GM19395 (cell line): ENCODE data around the gene NCL.

ENCODE experiments used
- ATAC-seq: cut with Tn5 transposase; IDR thresholded peaks from one replicate; pipeline ENCODE4 v1.9.1; 2021; ENCODE audit warnings: mild to moderate bottlenecking, moderate library complexity; ENCODE audit not compliant: unreplicated experiment

NCL gene, protein sequence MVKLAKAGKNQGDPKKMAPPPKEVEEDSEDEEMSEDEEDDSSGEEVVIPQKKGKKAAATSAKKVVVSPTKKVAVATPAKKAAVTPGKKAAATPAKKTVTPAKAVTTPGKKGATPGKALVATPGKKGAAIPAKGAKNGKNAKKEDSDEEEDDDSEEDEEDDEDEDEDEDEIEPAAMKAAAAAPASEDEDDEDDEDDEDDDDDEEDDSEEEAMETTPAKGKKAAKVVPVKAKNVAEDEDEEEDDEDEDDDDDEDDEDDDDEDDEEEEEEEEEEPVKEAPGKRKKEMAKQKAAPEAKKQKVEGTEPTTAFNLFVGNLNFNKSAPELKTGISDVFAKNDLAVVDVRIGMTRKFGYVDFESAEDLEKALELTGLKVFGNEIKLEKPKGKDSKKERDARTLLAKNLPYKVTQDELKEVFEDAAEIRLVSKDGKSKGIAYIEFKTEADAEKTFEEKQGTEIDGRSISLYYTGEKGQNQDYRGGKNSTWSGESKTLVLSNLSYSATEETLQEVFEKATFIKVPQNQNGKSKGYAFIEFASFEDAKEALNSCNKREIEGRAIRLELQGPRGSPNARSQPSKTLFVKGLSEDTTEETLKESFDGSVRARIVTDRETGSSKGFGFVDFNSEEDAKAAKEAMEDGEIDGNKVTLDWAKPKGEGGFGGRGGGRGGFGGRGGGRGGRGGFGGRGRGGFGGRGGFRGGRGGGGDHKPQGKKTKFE

GRCh38 chr2:231463698-231464575 lies at the start of gene NCL:
TSS of gene NCL (minus strand) at chr2:231464484. CDS start at chr2:231464353, 131 bp downstream.
- peak; percentile 90 for ATAC-seq

DNA sequence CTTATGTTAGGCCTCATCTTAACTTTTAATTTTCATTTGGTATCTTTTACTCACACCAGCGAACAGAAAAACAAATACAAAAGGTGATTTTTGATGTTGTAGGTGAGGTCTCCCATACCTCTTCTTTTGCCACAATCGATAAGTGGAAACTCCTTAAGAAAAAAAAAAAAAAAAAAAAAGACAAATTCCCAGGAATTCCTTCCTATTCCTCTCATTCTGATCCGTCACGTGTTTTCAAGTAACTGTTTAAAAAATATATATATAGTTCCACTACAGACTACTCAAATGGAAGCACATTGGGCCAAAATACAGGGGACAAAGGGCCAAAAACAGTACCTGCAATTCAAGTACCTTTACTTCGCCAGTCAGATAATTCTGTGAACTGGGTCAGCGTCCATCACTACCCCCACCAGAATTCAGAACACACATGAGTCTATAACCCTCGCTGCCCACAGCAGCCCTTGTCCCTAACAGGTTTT lies 49.5 kb upstream of the NCL start:
- ATAC-seq, result no peak

- ATAC-seq, result no peak
Observed at GRCh38 chr2:231512222-231512621, 47.9 kb upstream of the NCL start.

DNA sequence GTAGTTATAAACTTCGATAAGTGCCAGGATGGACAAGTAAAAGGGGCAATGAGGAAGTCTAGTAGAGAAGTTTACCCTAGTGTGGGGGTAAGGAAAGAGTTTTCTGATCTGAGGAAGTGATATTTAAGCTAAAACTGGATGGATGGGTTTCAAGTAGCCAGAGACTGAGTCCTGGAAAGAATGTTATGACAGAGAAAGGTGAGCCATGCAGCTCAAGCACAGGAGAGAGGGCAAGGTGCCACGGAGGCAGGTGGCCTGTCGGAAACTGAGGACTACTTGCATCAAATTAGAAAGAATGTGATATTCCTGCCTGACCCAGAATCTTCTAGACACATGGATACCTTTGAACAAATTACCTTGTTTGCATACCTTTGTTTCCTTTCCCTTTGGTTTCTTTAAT lies 39.5 kb upstream of the NCL start:
- ATAC-seq, result no peak

DNA sequence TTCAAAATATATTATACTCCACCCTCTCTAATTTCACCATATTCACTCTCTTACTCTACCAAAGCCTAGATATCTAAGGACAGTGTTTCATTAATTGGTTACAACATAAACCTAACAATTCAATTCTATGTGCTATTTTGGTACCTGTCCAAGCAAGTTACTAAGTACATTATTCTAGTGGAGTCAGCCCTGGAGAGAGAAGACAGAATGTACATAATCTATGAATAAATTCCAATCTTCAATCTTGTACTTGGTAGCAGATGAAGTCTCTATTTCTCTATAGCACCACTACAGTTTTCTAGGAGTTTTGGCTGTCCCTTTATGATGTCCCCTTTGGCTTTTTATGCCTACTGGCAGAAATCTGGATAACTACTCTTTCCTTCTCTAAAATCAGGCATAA lies 38.3 kb upstream of the NCL start:
- ATAC-seq, result no peak

DNA sequence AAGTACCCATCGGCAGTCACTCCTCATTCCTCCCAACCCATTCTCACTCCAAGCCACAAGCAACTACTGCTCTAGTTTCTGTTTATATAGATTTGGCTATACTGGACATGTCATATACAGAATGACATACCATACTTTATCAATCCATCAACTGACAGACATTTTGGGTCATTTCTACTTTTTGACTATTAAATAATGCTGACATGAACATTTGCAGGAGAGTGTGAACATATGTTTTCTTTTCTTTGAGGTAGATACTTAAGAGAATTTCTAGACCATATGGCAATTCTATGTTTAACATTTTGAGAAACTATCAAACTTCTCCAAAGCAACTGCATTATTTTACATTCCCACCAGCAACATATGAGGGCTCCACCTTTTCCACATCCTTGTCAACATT lies 33.4 kb upstream of the NCL start:
- ATAC-seq, result no peak

- no peak for ATAC-seq
Observed at GRCh38 chr2:231494669-231495068, 30.4 kb upstream of the NCL start.

GRCh38 chr2:231490801-231491200 lies 26.5 kb upstream of the NCL start:
- no peak for ATAC-seq

DNA sequence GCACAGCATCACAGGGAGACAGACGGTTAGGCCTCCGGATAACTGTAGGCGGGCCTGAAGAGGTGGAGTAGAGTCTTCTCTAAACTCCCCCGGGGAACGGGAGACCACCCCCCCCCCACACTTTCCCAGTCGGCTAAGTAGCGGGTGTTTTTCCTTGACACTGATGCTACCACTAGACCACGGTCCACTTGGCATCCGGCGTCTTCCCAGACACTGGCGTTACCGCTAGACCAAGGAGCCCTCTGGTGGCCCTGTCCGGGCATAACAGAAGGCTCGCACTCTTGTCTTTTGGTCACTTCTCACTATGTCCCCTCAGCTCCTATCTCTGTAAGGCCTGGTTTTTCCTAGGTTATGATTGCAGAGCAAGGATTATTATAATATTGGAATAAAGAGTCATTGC lies 25.7 kb upstream of the NCL start:
- ATAC-seq, result no peak

GRCh38 chr2:231488331-231488730 lies 24.0 kb upstream of the NCL start:
- no peak for ATAC-seq

- ATAC-seq, result no peak
Observed at GRCh38 chr2:231486851-231487596, 22.7 kb upstream of the NCL start.

- ATAC-seq, result no peak
Observed at GRCh38 chr2:231483398-231484329, 19.4 kb upstream of the NCL start.

DNA sequence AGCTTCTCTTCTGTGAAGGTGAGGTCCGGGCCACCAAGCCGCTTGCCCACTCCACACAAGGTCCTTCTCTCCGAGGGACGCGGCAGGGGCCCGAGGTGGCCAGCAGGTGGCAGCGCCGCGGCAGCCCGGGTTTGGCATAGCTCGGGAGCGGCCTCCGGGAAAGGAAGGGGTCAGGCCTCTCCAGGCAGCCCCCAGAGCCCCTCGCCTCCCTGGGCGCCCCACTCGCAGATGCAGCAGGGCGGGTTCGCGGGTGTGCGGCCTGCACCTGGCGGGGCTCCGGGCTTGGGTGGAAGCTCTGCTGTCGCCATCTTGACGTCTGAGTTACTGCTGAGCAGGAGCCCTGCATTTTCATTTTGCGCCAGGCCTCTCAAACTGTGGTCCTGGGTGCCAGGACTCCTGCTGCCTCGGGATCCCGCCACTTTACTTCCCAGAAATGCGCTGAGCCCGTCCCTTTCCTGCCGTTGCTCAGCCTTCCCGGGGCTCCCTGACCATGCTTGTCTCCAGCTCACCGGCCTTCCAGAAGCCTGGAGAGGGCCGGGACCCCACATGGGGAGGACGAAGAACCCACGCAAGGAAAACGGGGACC lies 18.6 kb upstream of the NCL start:
- ATAC-seq, result no peak

- ATAC-seq, result no peak
Observed at GRCh38 chr2:231480781-231481180, 16.5 kb upstream of the NCL start.

DNA sequence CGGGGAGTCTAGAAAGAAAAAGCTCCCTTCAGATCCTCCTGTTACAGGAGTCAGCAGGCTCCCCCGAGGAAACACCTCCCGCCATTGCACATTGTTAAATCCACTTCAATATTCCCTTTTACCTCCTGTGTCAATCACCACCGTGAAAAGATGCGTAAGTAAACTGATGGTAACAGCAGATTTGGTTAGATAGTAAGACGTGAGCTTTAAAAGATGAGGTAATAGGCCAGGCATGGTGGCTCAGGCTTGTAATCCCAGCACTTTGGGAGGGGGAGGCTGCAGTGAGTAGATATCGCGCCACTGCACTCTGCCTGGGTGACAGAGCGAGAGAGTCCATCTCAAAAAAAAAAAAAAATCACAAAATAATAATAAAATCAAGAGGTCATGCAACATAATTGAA lies 15.2 kb upstream of the NCL start:
- no peak for ATAC-seq

GRCh38 chr2:231476920-231477319 lies 12.6 kb upstream of the NCL start:
- no peak for ATAC-seq

GRCh38 chr2:231475965-231476364 lies 11.7 kb upstream of the NCL start:
- no peak for ATAC-seq

GRCh38 chr2:231472816-231473215 lies 8.5 kb upstream of the NCL start:
- no peak for ATAC-seq

- no peak for ATAC-seq
Observed at GRCh38 chr2:231470246-231470900, 6.1 kb upstream of the NCL start.
